Transverse colon (tissue), 4 donors: ENCODE data around the gene FANCC. TPM values are rescaled to one million over a fixed set of nuclear protein-coding genes. Genes with fewer than 3 reads are reported as not detected.

Experiments used
- DNase-seq: peaks from one replicate; pipeline ENCODE4 v3.0.0-alpha.2; 2019
- H3K27ac ChIP-seq, 4 donors: fragments of 200-600 bp; sonication (generic); 2 replicates each; pipeline ENCODE4 v1.5.1; 2016 to 2018; ENCODE audit warnings: inconsistent platforms in 4 of 4
- H3K27me3 ChIP-seq: fragments of 200-600 bp; sonication (generic); 2 replicates; pipeline ENCODE4 v1.5.1; 2017; ENCODE audit warnings: inconsistent platforms
- H3K36me3 ChIP-seq, 4 donors: fragments of 200-600 bp; sonication (generic); 2 replicates each; pipeline ENCODE4 v1.5.1; 2017 to 2019; ENCODE audit warnings: inconsistent platforms in 4 of 4
- H3K4me1 ChIP-seq, 4 donors: fragments of 200-600 bp; sonication (generic); 2 replicates each; pipeline ENCODE4 v1.5.1; 2017 to 2020; ENCODE audit warnings: inconsistent platforms in 4 of 4
- H3K4me3 ChIP-seq, 4 donors: fragments of 200-600 bp; sonication (generic); 1 replicate in 1 of 4; 2 replicates in 3 of 4; pipeline versions ENCODE4 v1.5.1 to v1.6.1; 2017 to 2019; ENCODE audit warnings: inconsistent platforms in 4 of 4
- H3K9me3 ChIP-seq, 2 donors: fragments of 200-600 bp; sonication (generic); 2 replicates each; pipeline ENCODE4 v1.5.1; 2017 to 2019; ENCODE audit warnings: inconsistent platforms in 2 of 2
- EP300 ChIP-seq: sonication (generic); formaldehyde crosslinking; IDR thresholded peaks from one replicate; pipeline ENCODE4 v1.6.1; 2017; ENCODE audit warnings: antibody characterized with exemption, low read depth
- POLR2A ChIP-seq: fragments of 450-650 bp; IDR thresholded peaks from one replicate; pipeline ENCODE4 v1.6.1; 2016; ENCODE audit warnings: antibody characterized with exemption, mild to moderate bottlenecking, moderate library complexity
- POLR2AphosphoS5 ChIP-seq, 3 donors: sonication (generic); formaldehyde crosslinking; IDR thresholded peaks; one replicate each; pipeline ENCODE4 v1.6.1; 2016; ENCODE audit warnings: antibody characterized with exemption in 3 of 3
- WGBS, 2 donors: methylation state at CpG; one replicate each; pipeline ENCODE4 v1.1.5; 2018; ENCODE audit warnings: low coverage in 1 of 2; 5-methylcytosine and 5-hydroxymethylcytosine counted together
- in situ Hi-C, 4 donors: fragments of 200-750 bp; cut with MboI; loops; one replicate each; pipeline versions ENCODE4 v1.15.0 to v1.15.1; 2017; ENCODE audit warnings: low sequenced_read_pairs in 3 of 4, low pct_ligation_motif_present in 1 of 4, low pct_unique_long_range_greater_than_20kb in 1 of 4
- intact Hi-C: fragments of 100-400 bp; cut with DNase I; formaldehyde crosslinking; loops from one replicate; pipeline ENCODE4 v1.15.1; 2023; ENCODE audit warnings: low total_unique reads
- total RNA-seq, 4 donors: library from RNA; depleted of rRNA; stranded (reverse); fragments of >200 nt; gene quantifications; one replicate each; pipeline ENCODE4 v1.1.0, GENCODE V29; 2016
- TF ChIP-seq, protein P1 (sequence below), 5 experiments: fragments of 200-600 bp in 3 of 5; fragments of 450-650 bp in 2 of 5; sonication (generic) in 3 of 5; IDR thresholded peaks; 1 replicate in 2 of 5; 2 replicates in 3 of 5; pipeline ENCODE4 v1.5.1; 2016 to 2017; ENCODE audit warnings: antibody characterized with exemption in 5 of 5, inconsistent platforms in 3 of 5, mild to moderate bottlenecking in 2 of 5, moderate library complexity in 1 of 5

FANCC gene
- total RNA-seq, 4 donors from 2014 or later, result 4.0 to 10.3 (median 9.5) TPM

DNA sequence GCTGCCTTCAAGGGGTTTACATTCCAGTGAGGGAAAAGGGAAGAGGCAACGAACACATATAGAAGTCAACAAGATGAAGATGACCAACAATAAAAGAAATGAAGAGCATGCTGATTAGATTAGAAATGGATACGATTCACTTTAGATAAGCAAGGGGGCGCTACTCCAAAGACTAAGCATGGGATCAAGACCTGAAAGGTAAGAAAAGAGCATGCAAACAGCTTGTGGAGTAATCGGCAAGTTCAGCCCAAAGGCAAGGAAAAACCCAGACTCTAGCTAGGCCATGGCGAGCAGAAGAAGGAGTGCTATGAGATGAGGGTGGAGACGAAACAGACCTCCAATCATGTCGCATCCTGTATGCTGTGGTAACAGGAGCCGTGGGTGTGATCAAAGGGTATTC, 124.4 kb downstream of the FANCC start:
- intact Hi-C loops (no loop called here), in situ Hi-C loops (no loop called here)
- peaks cover 0 to 24% (median 16%) of the 10 kb centered on the region in 4 donors for H3K4me1 ChIP-seq
- 93% methylated on average over 8 of the region's 8 CpGs for WGBS, 2 donors
- H3K27me3 ChIP-seq, result no peaks in the 10 kb centered on the region
- no peak overlapping the region for H3K4me3 ChIP-seq
- H3K9me3 ChIP-seq, result no peaks in the 10 kb centered on the region
- TF ChIP-seq POLR2AphosphoS5 (IDR thresholded peaks at IDR 0.05) (no peak), EP300 (no peak), POLR2A (no peak)
- TF ChIP-seq, protein P1, sequence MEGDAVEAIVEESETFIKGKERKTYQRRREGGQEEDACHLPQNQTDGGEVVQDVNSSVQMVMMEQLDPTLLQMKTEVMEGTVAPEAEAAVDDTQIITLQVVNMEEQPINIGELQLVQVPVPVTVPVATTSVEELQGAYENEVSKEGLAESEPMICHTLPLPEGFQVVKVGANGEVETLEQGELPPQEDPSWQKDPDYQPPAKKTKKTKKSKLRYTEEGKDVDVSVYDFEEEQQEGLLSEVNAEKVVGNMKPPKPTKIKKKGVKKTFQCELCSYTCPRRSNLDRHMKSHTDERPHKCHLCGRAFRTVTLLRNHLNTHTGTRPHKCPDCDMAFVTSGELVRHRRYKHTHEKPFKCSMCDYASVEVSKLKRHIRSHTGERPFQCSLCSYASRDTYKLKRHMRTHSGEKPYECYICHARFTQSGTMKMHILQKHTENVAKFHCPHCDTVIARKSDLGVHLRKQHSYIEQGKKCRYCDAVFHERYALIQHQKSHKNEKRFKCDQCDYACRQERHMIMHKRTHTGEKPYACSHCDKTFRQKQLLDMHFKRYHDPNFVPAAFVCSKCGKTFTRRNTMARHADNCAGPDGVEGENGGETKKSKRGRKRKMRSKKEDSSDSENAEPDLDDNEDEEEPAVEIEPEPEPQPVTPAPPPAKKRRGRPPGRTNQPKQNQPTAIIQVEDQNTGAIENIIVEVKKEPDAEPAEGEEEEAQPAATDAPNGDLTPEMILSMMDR (IDR thresholded peaks at IDR 0.05), result no peak
- no peak for DNase-seq
- H3K27ac ChIP-seq, result no peak overlapping the region
- no peaks in the 10 kb centered on the region for H3K36me3 ChIP-seq

DNA sequence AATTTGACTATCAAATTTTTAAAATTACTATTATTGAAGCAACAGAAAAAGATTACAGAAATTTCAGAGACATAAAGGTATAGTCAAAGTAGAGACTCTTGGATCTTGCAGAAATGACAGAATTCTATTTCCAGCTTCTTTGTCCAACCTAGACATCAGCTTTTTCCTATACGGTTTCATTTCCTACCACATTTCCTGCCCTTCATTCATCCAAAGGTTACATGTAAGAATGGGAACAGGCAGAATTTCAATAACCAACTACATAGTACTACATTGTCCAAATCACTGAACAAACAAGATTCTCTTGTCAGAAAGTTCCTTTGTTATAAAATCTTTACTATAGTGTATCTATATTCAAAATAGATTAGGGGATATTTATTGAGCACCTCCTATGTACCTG, 124.9 kb downstream of the FANCC start:
- Histone ChIP-seq H3K36me3 (no peaks in the 10 kb centered on the region), H3K27me3 (no peaks in the 10 kb centered on the region), H3K4me1 (peaks cover 0 to 22% (median 14%) of the 10 kb centered on the region in 4 donors), H3K4me3 (no peak overlapping the region), H3K9me3 (no peaks in the 10 kb centered on the region), H3K27ac (no peak overlapping the region)
- intact Hi-C loops (no loop called here), in situ Hi-C loops (no loop called here)
- no peak for DNase-seq
- 88 to 89% methylated on average over 1 of the region's 1 CpG for WGBS, 2 donors
- TF ChIP-seq POLR2AphosphoS5 (IDR thresholded peaks at IDR 0.05) (no peak), POLR2A (no peak), EP300 (no peak)
- TF ChIP-seq, protein P1 (IDR thresholded peaks at IDR 0.05), result no peak

DNA sequence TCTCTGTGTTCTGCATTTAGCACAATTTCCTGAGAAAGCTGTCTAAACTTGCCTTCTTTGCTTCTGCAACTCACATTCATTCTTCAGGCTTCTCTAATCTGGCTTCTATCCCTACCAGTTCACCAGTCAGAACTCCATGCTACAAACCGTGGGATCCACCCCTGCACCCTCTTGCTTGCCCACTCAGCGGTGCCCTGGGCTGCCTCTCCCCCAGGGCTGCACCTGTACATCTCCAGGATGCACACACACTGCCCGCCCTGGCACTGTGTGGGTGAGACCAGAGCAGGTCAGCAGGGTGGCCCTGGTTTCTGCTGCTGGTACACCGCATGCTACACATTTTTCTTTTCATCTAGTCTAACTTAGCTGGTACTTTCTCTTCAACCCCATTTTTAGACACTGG, 127.1 kb downstream of the FANCC start:
- no peaks in the 10 kb centered on the region for H3K9me3 ChIP-seq
- TF ChIP-seq, protein P1 (IDR thresholded peaks at IDR 0.05), result no peak
- TF ChIP-seq POLR2AphosphoS5 (IDR thresholded peaks at IDR 0.05) (no peak), EP300 (no peak), POLR2A (no peak)
- no peaks in the 10 kb centered on the region for H3K36me3 ChIP-seq
- peak overlapping the region in 3 of 4 donors; percentile 36 to 73 (median 55) for H3K27ac ChIP-seq
- WGBS, 2 donors, result 86 to 87% methylated on average over 4 of the region's 4 CpGs
- H3K4me1 ChIP-seq, result peaks cover 0 to 18% (median 13%) of the 10 kb centered on the region in 4 donors
- in situ Hi-C loops (no loop called here), intact Hi-C loops (no loop called here)
- no peak overlapping the region for H3K4me3 ChIP-seq
- no peak for DNase-seq
- no peaks in the 10 kb centered on the region for H3K27me3 ChIP-seq

DNA sequence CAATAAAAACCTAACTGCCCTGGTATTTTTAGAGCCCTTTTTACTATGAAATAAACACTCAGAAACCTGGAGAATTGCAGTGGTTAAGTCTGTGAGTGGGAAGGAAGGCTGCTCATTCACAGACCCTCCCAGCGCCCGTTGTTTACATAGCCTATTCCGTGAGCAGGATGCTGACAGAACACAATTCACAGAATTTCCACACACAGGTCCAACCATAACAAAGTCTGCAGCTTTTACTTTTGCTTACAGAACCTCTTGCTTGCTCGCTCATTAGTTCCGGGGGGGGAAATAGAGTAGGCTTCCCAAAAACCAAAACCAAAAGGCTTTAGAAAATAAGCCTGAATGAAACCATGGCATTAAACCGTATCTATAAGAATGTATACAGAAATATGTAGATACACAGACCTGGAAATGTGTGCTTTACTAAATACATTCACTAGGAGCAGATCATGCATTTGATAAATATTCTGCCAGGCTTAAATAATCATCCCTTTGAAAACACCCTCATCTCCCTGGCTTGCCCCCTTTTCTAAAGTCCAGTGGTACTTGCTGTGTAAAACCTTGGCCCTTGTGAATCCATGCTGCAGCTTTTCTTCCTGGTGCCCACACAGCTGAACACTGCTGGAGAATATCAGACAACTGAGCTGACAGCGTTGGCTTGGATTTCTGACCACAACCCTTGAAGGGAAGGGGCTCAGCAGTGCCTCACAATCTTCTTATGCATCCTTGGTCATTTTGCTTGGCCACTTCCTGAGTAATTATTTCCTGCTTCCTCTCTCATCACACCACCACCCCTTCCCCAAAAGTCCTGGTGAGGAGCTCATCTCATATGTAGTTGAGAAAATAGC, 128.0 kb downstream of the FANCC start:
- DNase-seq, result no peak
- no peaks in the 10 kb centered on the region for H3K9me3 ChIP-seq
- in situ Hi-C loops, result no loop called here
- WGBS, 2 donors, result 36 to 80% methylated on average over 1 to 7 of the region's 7 CpGs
- no peaks in the 10 kb centered on the region for H3K27me3 ChIP-seq
- peak overlapping the region; percentile 36 to 73 (median 46) for H3K27ac ChIP-seq
- peaks cover 0 to 18% (median 13%) of the 10 kb centered on the region in 4 donors for H3K4me1 ChIP-seq
- peak in 1 of 3 donors; percentile 10 for TF ChIP-seq POLR2AphosphoS5 (IDR thresholded peaks at IDR 0.05)
- TF ChIP-seq, protein P1 (IDR thresholded peaks at IDR 0.05), result no peak
- intact Hi-C loops, result no loop called here
- no peaks in the 10 kb centered on the region for H3K36me3 ChIP-seq
- no peak overlapping the region for H3K4me3 ChIP-seq
